Measurements from ENCODE around the gene ARMC5. TPM values are rescaled to one million over a fixed set of nuclear protein-coding genes. Genes with fewer than 3 reads are reported as not detected.

The ARMC5 gene
- total and polyA plus RNA-seq, 9 of the 15 experiments (the other 6 are each of a cell fraction or from before 2014, with no cell fraction given) = 0.11 to 13.5 (median 2.1) TPM

DNA sequence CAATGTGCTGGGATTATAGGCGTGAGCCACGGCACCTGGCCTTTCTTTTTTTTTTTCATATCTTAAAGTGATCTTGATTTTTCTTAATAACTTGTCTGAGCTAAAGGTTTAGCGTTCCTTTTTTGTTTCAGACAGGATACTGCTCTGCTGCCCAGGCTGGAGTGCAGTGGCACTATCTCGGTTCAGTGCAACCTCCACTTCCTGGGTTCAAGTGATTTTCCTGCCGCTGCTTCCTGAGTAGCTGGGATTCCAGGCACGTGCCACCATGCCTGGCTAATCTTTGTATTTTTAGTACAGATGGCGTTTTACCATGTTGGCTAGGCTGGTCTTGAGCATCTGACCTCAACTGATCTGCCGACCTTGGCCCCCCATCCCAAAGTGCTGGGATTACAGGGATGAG, 44.9 kb downstream of the ARMC5 start:
- Histone ChIP-seq H3K27ac (ENCODE audit: extremely low read depth, low read depth, low read length) (no peak overlapping the region), H3K79me2 (ENCODE audit: control insufficient read depth, insufficient read depth, low read length) (peaks cover 26% of the 10 kb centered on the region), H2AFZ (ENCODE audit: low read depth, low read length) (no peak overlapping the region), H3K4me2 (ENCODE audit: insufficient read depth, low read length) (no peak overlapping the region), H4K20me1 (replicated peaks; ENCODE audit: control insufficient read depth, insufficient read depth, low read length) (no peaks in the 10 kb centered on the region), H3K4me1 (replicated peaks in 1 of 2; ENCODE audit: control insufficient read depth in 2 of 2, insufficient read depth in 2 of 2, low read length in 2 of 2) (peaks cover 3 to 16% of the 10 kb centered on the region in 2 experiments; a peak in 2 of 5 replicates), H3K27me3 (ENCODE audit: control insufficient read depth in 2 of 2, insufficient read depth in 2 of 2, low read length in 2 of 2) (no peaks in the 10 kb centered on the region), H3K4me3 (no peak overlapping the region), H3K9me3 (replicated peaks; ENCODE audit: control insufficient read depth, insufficient read depth, low read depth, low read length) (no peaks in the 10 kb centered on the region), H3K36me3 (ENCODE audit: control insufficient read depth, insufficient read depth, low read length) (peaks cover 42% of the 10 kb centered on the region), H3K9me1 (ENCODE audit: control insufficient read depth, insufficient read depth, low read length) (no peaks in the 10 kb centered on the region), H3K9ac (ENCODE audit: insufficient read depth in 1 of 2, low read depth in 2 of 2, low read length in 2 of 2) (no peak overlapping the region)
- intact Hi-C loops (cut with micrococcal nuclease) (no loop called here), in situ Hi-C loops (cut with MboI) (no loop called here)
- BruUV-seq (replicated peaks) = no TSS peak
- FAIRE-seq (no peak), DNase-seq (ENCODE audit: extremely low read depth in 1 of 4, low spot score in 3 of 4) (no peak), ATAC-seq (no peak)
- POLR2A ChIA-PET = interaction anchor here (0.6 to 1.9 kb wide), 3 partner anchors 16 to 209 kb away, joined by 3 to 7 read pairs (median 4); a partner anchor contains a TSS
- TF ChIP-seq TEAD1 (CRISPR knock-in tag; IDR thresholded peaks at IDR 0.05) = no peak
- 87% methylated on average over 8 of the region's 8 CpGs for WGBS (ENCODE audit: insufficient coverage, low coverage, missing lambda C conversion rate)
- CTCF ChIA-PET (ENCODE audit: low intra/inter-chr PET ratio) = no interaction called here

DNA sequence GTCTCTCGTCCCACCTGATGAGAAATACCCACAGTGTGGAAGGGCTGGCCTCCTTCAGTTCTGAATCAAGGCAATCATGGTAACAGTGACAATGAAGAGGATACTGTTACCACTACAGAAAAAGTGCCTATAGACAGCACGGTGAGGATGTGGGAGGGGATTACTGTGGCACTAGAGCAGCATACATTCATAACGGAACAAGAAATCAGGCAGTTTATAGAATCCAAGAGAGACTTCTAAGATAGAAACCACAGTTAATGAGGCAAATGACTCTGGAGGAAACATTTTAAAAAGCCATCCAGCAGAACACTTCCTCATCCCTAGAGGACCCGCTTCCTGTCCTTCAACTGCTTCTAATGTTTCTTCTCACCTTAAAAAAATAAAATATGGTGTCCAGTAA, 46.2 kb downstream of the ARMC5 start:
- ChIA-PET CTCF (ENCODE audit: low intra/inter-chr PET ratio) (no interaction called here), POLR2A (interaction anchor here (3.9 kb wide), 1 partner anchor 10 kb away, joined by 29 read pairs; no protein-coding TSS in a partner anchor)
- in situ Hi-C loops (cut with MboI) (no loop called here), intact Hi-C loops (cut with micrococcal nuclease) (loop anchor here (5.0 kb wide), 1 partner anchor 48 kb away; the partner anchor contains the start of gene ARMC5)
- no peak overlapping the region for H3K9ac ChIP-seq (ENCODE audit: insufficient read depth in 1 of 2, low read depth in 2 of 2, low read length in 2 of 2)
- WGBS (ENCODE audit: insufficient coverage, low coverage, missing lambda C conversion rate) = 90% methylated on average over 4 of the region's 4 CpGs
- no peak overlapping the region for H3K4me2 ChIP-seq (ENCODE audit: insufficient read depth, low read length)
- H3K27ac ChIP-seq (ENCODE audit: extremely low read depth, low read depth, low read length) = no peak overlapping the region
- no peak for DNase-seq (ENCODE audit: extremely low read depth in 1 of 4, low spot score in 3 of 4)
- no peaks in the 10 kb centered on the region for H3K9me1 ChIP-seq (ENCODE audit: control insufficient read depth, insufficient read depth, low read length)
- peaks cover 32% of the 10 kb centered on the region for H3K36me3 ChIP-seq (ENCODE audit: control insufficient read depth, insufficient read depth, low read length)
- no peak overlapping the region for H3K4me3 ChIP-seq
- H3K9me3 ChIP-seq (replicated peaks; ENCODE audit: control insufficient read depth, insufficient read depth, low read depth, low read length) = no peaks in the 10 kb centered on the region
- no peaks in the 10 kb centered on the region for H3K27me3 ChIP-seq (ENCODE audit: control insufficient read depth in 2 of 2, insufficient read depth in 2 of 2, low read length in 2 of 2)
- no peak for ATAC-seq
- peaks cover 10 to 22% of the 10 kb centered on the region in 2 experiments; a peak in 4 of 5 replicates for H3K4me1 ChIP-seq (replicated peaks in 1 of 2; ENCODE audit: control insufficient read depth in 2 of 2, insufficient read depth in 2 of 2, low read length in 2 of 2)
- H2AFZ ChIP-seq (ENCODE audit: low read depth, low read length) = no peak overlapping the region
- H4K20me1 ChIP-seq (replicated peaks; ENCODE audit: control insufficient read depth, insufficient read depth, low read length) = no peaks in the 10 kb centered on the region
- no peak for FAIRE-seq
- no TSS peak for BruUV-seq (replicated peaks)
- H3K79me2 ChIP-seq (ENCODE audit: control insufficient read depth, insufficient read depth, low read length) = peaks cover 34% of the 10 kb centered on the region
- TF ChIP-seq, protein P1, sequence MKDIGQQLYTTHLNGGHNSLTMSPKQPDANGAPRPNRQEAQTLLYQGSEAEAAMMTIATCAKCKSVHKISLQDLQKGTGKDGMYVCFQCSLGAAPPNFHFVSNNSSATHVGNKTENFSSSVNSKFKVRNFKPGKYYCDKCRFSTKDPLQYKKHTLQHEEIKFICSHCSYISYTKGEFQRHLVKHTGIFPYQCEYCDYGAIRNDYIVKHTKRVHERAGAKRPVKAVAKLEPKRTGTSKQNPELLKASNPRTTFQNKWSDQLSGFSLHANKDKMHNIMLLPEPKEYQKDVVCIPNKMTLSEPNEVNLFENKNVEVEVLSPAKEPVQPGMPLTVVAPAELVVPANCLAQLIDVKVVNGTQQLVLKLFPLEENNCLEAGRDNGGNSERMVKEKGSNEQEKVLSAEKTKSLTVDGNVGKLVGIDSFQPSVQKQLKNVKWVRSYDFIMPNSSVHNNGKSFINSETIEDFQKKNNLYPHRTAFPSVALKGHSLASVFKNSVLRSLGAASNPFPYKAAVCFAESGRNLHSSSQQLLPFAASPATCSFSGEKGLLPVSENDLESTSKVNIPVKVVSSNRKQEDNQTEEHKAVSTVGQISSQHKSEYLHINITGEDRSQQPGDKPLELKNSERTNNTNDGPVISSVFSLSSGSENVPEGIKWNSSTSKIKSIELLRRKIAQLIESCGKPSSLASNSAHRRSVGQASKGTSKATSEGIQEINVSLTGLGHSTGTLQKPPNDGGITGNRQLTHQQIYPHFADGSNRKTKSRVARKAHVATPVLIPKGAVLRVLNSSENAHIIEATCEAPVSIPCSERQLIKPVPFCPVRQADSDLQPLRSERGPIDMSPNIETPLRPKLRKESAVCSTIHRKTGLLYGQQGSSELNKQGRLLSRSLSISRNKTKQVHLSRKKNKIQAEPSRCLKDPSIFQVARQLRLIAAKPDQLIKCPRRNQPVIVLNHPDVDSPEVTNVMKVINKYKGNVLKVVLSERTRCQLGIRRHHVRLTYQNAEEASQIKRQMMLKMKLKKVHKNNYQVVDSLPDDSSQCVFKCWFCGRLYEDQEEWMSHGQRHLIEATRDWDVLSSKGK (CRISPR knock-in tag; IDR thresholded peaks at IDR 0.05) = no peak
- no peak for TF ChIP-seq XRCC4 (IDR thresholded peaks at IDR 0.05; ENCODE audit: extremely low read depth, insufficient read depth, insufficient read length)
- TF ChIP-seq, protein P2, sequence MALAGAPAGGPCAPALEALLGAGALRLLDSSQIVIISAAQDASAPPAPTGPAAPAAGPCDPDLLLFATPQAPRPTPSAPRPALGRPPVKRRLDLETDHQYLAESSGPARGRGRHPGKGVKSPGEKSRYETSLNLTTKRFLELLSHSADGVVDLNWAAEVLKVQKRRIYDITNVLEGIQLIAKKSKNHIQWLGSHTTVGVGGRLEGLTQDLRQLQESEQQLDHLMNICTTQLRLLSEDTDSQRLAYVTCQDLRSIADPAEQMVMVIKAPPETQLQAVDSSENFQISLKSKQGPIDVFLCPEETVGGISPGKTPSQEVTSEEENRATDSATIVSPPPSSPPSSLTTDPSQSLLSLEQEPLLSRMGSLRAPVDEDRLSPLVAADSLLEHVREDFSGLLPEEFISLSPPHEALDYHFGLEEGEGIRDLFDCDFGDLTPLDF (CRISPR knock-in tag; IDR thresholded peaks at IDR 0.05) = no peak
- TF ChIP-seq, protein P3, sequence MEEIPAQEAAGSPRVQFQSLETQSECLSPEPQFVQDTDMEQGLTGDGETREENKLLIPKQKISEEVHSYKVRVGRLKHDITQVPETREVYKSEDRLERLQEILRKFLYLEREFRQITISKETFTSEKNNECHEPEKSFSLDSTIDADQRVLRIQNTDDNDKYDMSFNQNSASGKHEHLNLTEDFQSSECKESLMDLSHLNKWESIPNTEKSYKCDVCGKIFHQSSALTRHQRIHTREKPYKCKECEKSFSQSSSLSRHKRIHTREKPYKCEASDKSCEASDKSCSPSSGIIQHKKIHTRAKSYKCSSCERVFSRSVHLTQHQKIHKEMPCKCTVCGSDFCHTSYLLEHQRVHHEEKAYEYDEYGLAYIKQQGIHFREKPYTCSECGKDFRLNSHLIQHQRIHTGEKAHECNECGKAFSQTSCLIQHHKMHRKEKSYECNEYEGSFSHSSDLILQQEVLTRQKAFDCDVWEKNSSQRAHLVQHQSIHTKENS (CRISPR knock-in tag; IDR thresholded peaks at IDR 0.05) = no peak
